CD4-positive, alpha-beta T cell (primary cell): Measurements from ENCODE around the gene NBEAL2. TPM values are rescaled to one million over a fixed set of nuclear protein-coding genes. Genes with fewer than 3 reads are reported as not detected.

ENCODE experiments used
- ATAC-seq: fragments of 200-7000 bp; cut with Tn5 transposase; one replicate; pipeline ENCODE4 v1.10.0; 2022; ENCODE audit warnings: mild to moderate bottlenecking; ENCODE audit not compliant: poor library complexity
- CTCF ChIA-PET: fragments of 350-600 bp; sonication (Branson Sonifier 250); formaldehyde crosslinking; loops from one replicate; lab custom pipeline; 2021; ENCODE audit warnings: antibody characterized with exemption, inconsistent platforms; lab: Charles Lee
- POLR2A ChIA-PET: fragments of 350-600 bp; sonication (Branson Sonifier 250); formaldehyde crosslinking; loops from one replicate; lab custom pipeline; 2021; ENCODE audit warnings: antibody characterized with exemption, inconsistent platforms; lab: Charles Lee
- DNase-seq, 14 experiments: peaks; one replicate each; pipeline ENCODE4 v3.0.0-alpha.2; 2013 to 2020; ENCODE audit warnings: mixed read lengths in 2 of 14
- H3K27ac ChIP-seq, 2 donors: one replicate each; pipeline versions ENCODE4 v1.5.1 to v1.7.0; 2013; ENCODE audit warnings: low read length in 2 of 2, low read depth in 1 of 2, mild to moderate bottlenecking in 1 of 2
- H3K27me3 ChIP-seq, 2 experiments: 1 replicate in 1 of 2; 2 replicates in 1 of 2; pipeline versions ENCODE4 v1.6.1 to v1.7.0; 2013; ENCODE audit warnings: low read length in 2 of 2, control low read depth in 1 of 2, mild to moderate bottlenecking in 1 of 2, moderate library complexity in 1 of 2; ENCODE audit not compliant: insufficient read depth in 2 of 2, control insufficient read depth in 1 of 2
- H3K36me3 ChIP-seq: one replicate; pipeline ENCODE4 v1.6.1; 2013; ENCODE audit warnings: low read length, control low read depth; ENCODE audit not compliant: insufficient read depth
- H3K4me1 ChIP-seq: one replicate; pipeline ENCODE4 v1.6.1; 2013; ENCODE audit warnings: low read length, control low read depth; ENCODE audit not compliant: insufficient read depth
- H3K4me3 ChIP-seq: one replicate; pipeline ENCODE4 v1.5.1; 2013; ENCODE audit warnings: mild to moderate bottlenecking, low read length, moderate library complexity
- H3K9me3 ChIP-seq, 2 experiments: 1 replicate in 1 of 2; 2 replicates in 1 of 2; pipeline versions ENCODE4 v1.6.1 to v1.7.0; 2013; ENCODE audit warnings: low read length in 2 of 2, mild to moderate bottlenecking in 2 of 2, control low read depth in 1 of 2, moderate library complexity in 1 of 2; ENCODE audit not compliant: control insufficient read depth in 1 of 2, insufficient read depth in 1 of 2
- H3K27ac Mint-ChIP-seq: one replicate; pipeline ENCODE4 v1.8.0; 2020; ENCODE audit warnings: mixed read lengths
- H3K27me3 Mint-ChIP-seq: one replicate; pipeline ENCODE4 v1.8.0; 2021; ENCODE audit warnings: mixed read lengths
- H3K36me3 Mint-ChIP-seq: one replicate; pipeline ENCODE4 v1.8.0; 2021; ENCODE audit warnings: low read depth, mixed read lengths
- H3K4me1 Mint-ChIP-seq: one replicate; pipeline ENCODE4 v1.8.0; 2021; ENCODE audit warnings: low read depth, mixed read lengths
- H3K4me3 Mint-ChIP-seq: one replicate; pipeline ENCODE4 v1.8.0; 2020; ENCODE audit warnings: mild to moderate bottlenecking, mixed read lengths
- H3K9me3 Mint-ChIP-seq: one replicate; pipeline ENCODE4 v1.8.0; 2020; ENCODE audit warnings: mixed read lengths
- CTCF ChIP-seq: fragments of 200-600 bp; IDR thresholded peaks from one replicate; pipeline ENCODE4 v1.8.0; 2022; ENCODE audit warnings: antibody characterized with exemption, mild to moderate bottlenecking
- intact Hi-C, 2 experiments: fragments of 100-400 bp; cut with DNase I in 1 of 2; cut with micrococcal nuclease in 1 of 2; formaldehyde crosslinking; loops; one replicate each; pipeline versions ENCODE4 v1.15.1 to v1.9.0; 2023 to 2025; cut with DNase I, micrococcal nuclease
- total RNA-seq, 174 experiments: library from RNA in 2 of 174; stranded (reverse) in 2 of 174; gene quantifications; one replicate each; pipeline ENCODE4 v1.2.3 and lab custom pipeline; 2021 to 2026

The NBEAL2 gene
- total RNA-seq, 2 experiments from 2014 or later, result 163 to 170 TPM

GRCh38 chr3:46935989-46936558, 43.4 kb upstream of the NBEAL2 start:
- peaks cover 43% of the 10 kb centered on the region for H3K4me1 Mint-ChIP-seq
- intact Hi-C loops, result no loop called here
- POLR2A ChIA-PET, result no interaction called here
- no peaks in the 10 kb centered on the region for H3K27me3 Mint-ChIP-seq
- DNase-seq, result peak in 1 of 14 experiments; percentile 30
- H3K9me3 ChIP-seq, result no peaks in the 10 kb centered on the region
- H3K27ac Mint-ChIP-seq, result peak overlapping the region; percentile 61
- TF ChIP-seq CTCF, result no peak
- no peaks in the 10 kb centered on the region for H3K9me3 Mint-ChIP-seq
- no peak overlapping the region for H3K27ac ChIP-seq
- ATAC-seq, result no peak
- CTCF ChIA-PET, result interaction anchor here (0.8 to 2.0 kb wide), 2 partner anchors 13 to 26 kb away, joined by 3 to 5 read pairs; no protein-coding TSS in a partner anchor
- H3K36me3 Mint-ChIP-seq, result peaks cover 62% of the 10 kb centered on the region
- peaks cover 62% of the 10 kb centered on the region for H3K36me3 ChIP-seq
- H3K4me3 ChIP-seq, result no peak overlapping the region
- no peaks in the 10 kb centered on the region for H3K27me3 ChIP-seq
- peaks cover 66% of the 10 kb centered on the region for H3K4me1 ChIP-seq
- H3K4me3 Mint-ChIP-seq, result no peak overlapping the region

GRCh38 chr3:46936733-46937250, 42.7 kb upstream of the NBEAL2 start:
- ATAC-seq, result no peak
- peaks cover 59% of the 10 kb centered on the region for H3K4me1 ChIP-seq
- Mint-ChIP-seq H3K36me3 (peaks cover 61% of the 10 kb centered on the region), H3K9me3 (no peaks in the 10 kb centered on the region), H3K27ac (peak overlapping the region; percentile 61), H3K4me1 (peaks cover 36% of the 10 kb centered on the region), H3K4me3 (no peak overlapping the region), H3K27me3 (no peaks in the 10 kb centered on the region)
- POLR2A ChIA-PET, result no interaction called here
- no peaks in the 10 kb centered on the region for H3K27me3 ChIP-seq
- DNase-seq, result no peak
- H3K36me3 ChIP-seq, result peaks cover 62% of the 10 kb centered on the region
- H3K27ac ChIP-seq, result no peak overlapping the region
- TF ChIP-seq CTCF, result no peak
- intact Hi-C loops, result no loop called here
- H3K9me3 ChIP-seq, result no peaks in the 10 kb centered on the region
- CTCF ChIA-PET, result no interaction called here
- no peak overlapping the region for H3K4me3 ChIP-seq

- Mint-ChIP-seq H3K27me3 (no peaks in the 10 kb centered on the region), H3K4me1 (peaks cover 33% of the 10 kb centered on the region), H3K27ac (peak overlapping the region; percentile 55), H3K9me3 (no peaks in the 10 kb centered on the region), H3K36me3 (peaks cover 66% of the 10 kb centered on the region), H3K4me3 (no peak overlapping the region)
- CTCF ChIA-PET, result no interaction called here
- H3K27ac ChIP-seq, result no peak overlapping the region
- no peak overlapping the region for H3K4me3 ChIP-seq
- H3K9me3 ChIP-seq, result no peaks in the 10 kb centered on the region
- H3K27me3 ChIP-seq, result no peaks in the 10 kb centered on the region
- peaks cover 52% of the 10 kb centered on the region for H3K4me1 ChIP-seq
- peaks cover 73% of the 10 kb centered on the region for H3K36me3 ChIP-seq
- DNase-seq (no peak), ATAC-seq (no peak)
- no peak for TF ChIP-seq CTCF
- POLR2A ChIA-PET, result interaction anchor here (0.7 kb wide), 1 partner anchor 61 kb away, joined by 3 read pairs; no protein-coding TSS in a partner anchor
- intact Hi-C loops, result no loop called here
These were observed 41.3 kb upstream of the NBEAL2 start for GRCh38 chr3:46938118-46938517.
